OCI-LY1 (cell line): ENCODE measurements around the gene DAP.

Experiments used
- H2AFZ ChIP-seq: fragments of 200-600 bp; sonication (generic), shearing (Covaris generic); 2 replicates; pipeline ENCODE4 v1.6.0; 2014; ENCODE audit warnings: antibody characterized with exemption, mild to moderate bottlenecking, low read length
- H3F3A ChIP-seq: fragments of 200-600 bp; sonication (generic), shearing (Covaris generic); 2 replicates; pipeline ENCODE4 v1.6.0; 2014; ENCODE audit warnings: mild to moderate bottlenecking, antibody characterized with exemption, low read length, moderate library complexity; ENCODE audit not compliant: insufficient read depth
- H3K27ac ChIP-seq: fragments of 200-600 bp; sonication (generic); 2 replicates; pipeline ENCODE4 v1.5.1; 2014; ENCODE audit warnings: low read length, mixed run types, mild to moderate bottlenecking, low read depth; ENCODE audit not compliant: poor library complexity, severe bottlenecking
- H3K27me3 ChIP-seq: fragments of 200-600 bp; sonication (generic); 2 replicates; pipeline ENCODE4 v1.6.0; 2014; ENCODE audit warnings: antibody characterized with exemption, mild to moderate bottlenecking, low read length, moderate library complexity; ENCODE audit not compliant: insufficient read depth
- H3K36me3 ChIP-seq: fragments of 200-600 bp; sonication (generic); 2 replicates; pipeline ENCODE4 v1.6.1; 2014; ENCODE audit warnings: mild to moderate bottlenecking, antibody characterized with exemption, low read length, moderate library complexity, mixed read lengths; ENCODE audit not compliant: insufficient read depth
- H3K4me1 ChIP-seq: fragments of 200-600 bp; sonication (generic); 2 replicates; pipeline ENCODE4 v1.5.1; 2014; ENCODE audit warnings: mild to moderate bottlenecking, low read length, moderate library complexity; ENCODE audit not compliant: insufficient read depth, severe bottlenecking
- H3K4me2 ChIP-seq: fragments of 200-600 bp; sonication (generic), shearing (Covaris generic); 2 replicates; pipeline ENCODE4 v1.6.1; 2014; ENCODE audit warnings: low read length
- H3K4me3 ChIP-seq: fragments of 200-600 bp; sonication (generic); 2 replicates; pipeline ENCODE4 v1.5.1; 2014; ENCODE audit warnings: low read length, low read depth, mild to moderate bottlenecking, mixed read lengths; ENCODE audit not compliant: poor library complexity, severe bottlenecking
- H3K79me2 ChIP-seq: fragments of 200-600 bp; shearing (Covaris generic); 2 replicates; pipeline ENCODE4 v1.6.1; 2016; ENCODE audit warnings: mixed run types, low read length, mixed read lengths; ENCODE audit not compliant: insufficient read depth
- H3K9ac ChIP-seq: fragments of 200-600 bp; sonication (generic), shearing (Covaris generic); 2 replicates; pipeline ENCODE4 v1.6.1; 2014; ENCODE audit warnings: mild to moderate bottlenecking, low read length, mixed read lengths
- H3K9me2 ChIP-seq: fragments of 200-600 bp; sonication (generic), shearing (Covaris generic); 2 replicates; pipeline ENCODE4 v1.6.1; 2014; ENCODE audit warnings: low read depth, mild to moderate bottlenecking, low read length, mixed read lengths
- H3K9me3 ChIP-seq: fragments of 200-600 bp; shearing (Covaris generic); 2 replicates; pipeline ENCODE4 v1.6.1; 2014; ENCODE audit warnings: low read length, mixed read lengths
- H4K20me1 ChIP-seq: fragments of 200-600 bp; sonication (generic), shearing (Covaris generic); 2 replicates; pipeline ENCODE4 v1.6.0; 2016; ENCODE audit warnings: mild to moderate bottlenecking, low read length; ENCODE audit not compliant: insufficient read depth
- EZH2 ChIP-seq: fragments of 200-600 bp; sonication (generic), shearing (Covaris generic); IDR thresholded peaks from 2 replicates; pipeline ENCODE4 v1.8.0; 2017; ENCODE audit warnings: borderline replicate concordance, mixed run types, mild to moderate bottlenecking, antibody characterized with exemption, low read length, moderate library complexity, mixed read lengths
- TF ChIP-seq, protein P1 (sequence below): fragments of 200-600 bp; sonication (generic), shearing (Covaris generic); IDR thresholded peaks from 2 replicates; pipeline ENCODE4 v1.5.1; 2017; ENCODE audit warnings: mild to moderate bottlenecking, antibody characterized with exemption, low read length, moderate library complexity, mixed read lengths

The DAP gene

DNA sequence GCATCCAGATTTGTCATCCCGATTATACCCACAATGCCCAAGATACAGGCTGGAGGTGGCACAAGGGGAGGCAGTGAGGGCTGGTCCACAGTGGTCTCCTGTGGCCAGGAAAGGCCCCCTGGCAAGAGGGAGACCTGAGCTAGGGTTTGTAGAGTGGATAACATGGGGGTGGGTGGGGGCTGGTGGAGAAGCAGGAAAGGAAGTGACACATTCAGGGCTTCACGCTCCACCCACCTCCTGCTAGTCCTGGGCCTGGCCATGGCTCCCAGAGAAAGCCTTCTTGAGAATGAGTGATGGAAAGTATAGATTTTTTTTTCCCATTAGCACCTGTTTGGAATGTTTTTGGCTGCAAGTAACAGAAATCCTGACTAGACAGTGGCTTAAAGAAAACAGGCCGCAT lies 115.9 kb downstream of the DAP start:
- no peak overlapping the region for H3K4me2 ChIP-seq
- no peak overlapping the region for H2AFZ ChIP-seq
- H3K4me3 ChIP-seq, result no peak overlapping the region
- no peaks in the 10 kb centered on the region for H3K9me2 ChIP-seq
- no peaks in the 10 kb centered on the region for H3K36me3 ChIP-seq
- no peaks in the 10 kb centered on the region for H3K4me1 ChIP-seq
- H3K9ac ChIP-seq, result no peak overlapping the region
- H3K27ac ChIP-seq, result no peak overlapping the region
- H3K9me3 ChIP-seq, result no peaks in the 10 kb centered on the region
- no peaks in the 10 kb centered on the region for H3F3A ChIP-seq
- no peaks in the 10 kb centered on the region for H3K79me2 ChIP-seq
- TF ChIP-seq, protein P1, sequence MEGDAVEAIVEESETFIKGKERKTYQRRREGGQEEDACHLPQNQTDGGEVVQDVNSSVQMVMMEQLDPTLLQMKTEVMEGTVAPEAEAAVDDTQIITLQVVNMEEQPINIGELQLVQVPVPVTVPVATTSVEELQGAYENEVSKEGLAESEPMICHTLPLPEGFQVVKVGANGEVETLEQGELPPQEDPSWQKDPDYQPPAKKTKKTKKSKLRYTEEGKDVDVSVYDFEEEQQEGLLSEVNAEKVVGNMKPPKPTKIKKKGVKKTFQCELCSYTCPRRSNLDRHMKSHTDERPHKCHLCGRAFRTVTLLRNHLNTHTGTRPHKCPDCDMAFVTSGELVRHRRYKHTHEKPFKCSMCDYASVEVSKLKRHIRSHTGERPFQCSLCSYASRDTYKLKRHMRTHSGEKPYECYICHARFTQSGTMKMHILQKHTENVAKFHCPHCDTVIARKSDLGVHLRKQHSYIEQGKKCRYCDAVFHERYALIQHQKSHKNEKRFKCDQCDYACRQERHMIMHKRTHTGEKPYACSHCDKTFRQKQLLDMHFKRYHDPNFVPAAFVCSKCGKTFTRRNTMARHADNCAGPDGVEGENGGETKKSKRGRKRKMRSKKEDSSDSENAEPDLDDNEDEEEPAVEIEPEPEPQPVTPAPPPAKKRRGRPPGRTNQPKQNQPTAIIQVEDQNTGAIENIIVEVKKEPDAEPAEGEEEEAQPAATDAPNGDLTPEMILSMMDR, result no peak
- no peak for TF ChIP-seq EZH2
- H4K20me1 ChIP-seq, result no peaks in the 10 kb centered on the region
- H3K27me3 ChIP-seq, result no peaks in the 10 kb centered on the region; the same call in 1 of the 2 replicates

DNA sequence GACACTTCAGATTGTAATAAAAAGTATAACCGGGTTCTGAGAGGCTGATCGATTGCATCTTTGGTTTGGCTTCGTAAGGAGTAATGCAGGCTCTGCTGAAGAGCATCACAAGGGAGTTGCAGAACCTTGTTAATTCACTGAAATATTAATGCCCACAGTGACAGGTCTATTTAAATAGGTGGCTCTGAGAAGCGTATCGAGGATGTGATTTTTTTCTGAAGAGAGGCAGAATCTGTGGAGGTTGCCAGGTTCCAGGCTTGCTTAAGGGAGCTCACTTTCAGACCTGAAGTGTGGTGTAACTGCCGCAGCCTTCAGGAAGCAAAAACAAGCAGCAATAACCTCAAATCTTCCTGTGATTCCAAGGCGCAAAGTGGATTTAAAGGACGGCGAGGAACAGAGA lies 116.8 kb downstream of the DAP start:
- H2AFZ ChIP-seq, result no peak overlapping the region
- H3K79me2 ChIP-seq, result no peaks in the 10 kb centered on the region
- no peaks in the 10 kb centered on the region for H3K36me3 ChIP-seq
- H3K27me3 ChIP-seq, result no peaks in the 10 kb centered on the region; the same call in 1 of the 2 replicates
- no peak overlapping the region for H3K4me3 ChIP-seq
- H3K9me2 ChIP-seq, result no peaks in the 10 kb centered on the region
- no peaks in the 10 kb centered on the region for H4K20me1 ChIP-seq
- no peaks in the 10 kb centered on the region for H3K4me1 ChIP-seq
- H3K9me3 ChIP-seq, result no peaks in the 10 kb centered on the region
- H3K27ac ChIP-seq, result no peak overlapping the region
- H3K4me2 ChIP-seq, result no peak overlapping the region
- H3F3A ChIP-seq, result no peaks in the 10 kb centered on the region
- TF ChIP-seq, protein P1, result no peak
- TF ChIP-seq EZH2, result no peak
- H3K9ac ChIP-seq, result no peak overlapping the region

DNA sequence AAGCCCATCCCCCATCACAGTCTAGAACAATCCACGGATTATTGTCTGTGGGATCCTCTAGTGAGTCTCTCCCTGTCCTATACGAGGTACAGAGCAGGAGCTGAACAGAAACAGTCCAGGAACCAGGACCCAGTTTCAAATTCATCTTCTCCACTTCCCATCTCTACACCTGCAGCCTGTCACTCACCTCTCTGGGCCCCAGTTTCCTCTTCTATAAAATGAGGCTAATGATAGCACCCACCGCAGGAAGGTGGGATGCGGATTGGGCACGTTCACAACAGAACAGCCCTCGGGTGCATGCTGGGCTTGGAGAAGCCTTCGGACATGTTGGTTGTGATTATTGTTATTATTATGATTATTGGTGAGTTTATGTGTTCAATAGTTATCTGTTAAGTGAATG lies 118.7 kb downstream of the DAP start:
- no peak overlapping the region for H2AFZ ChIP-seq
- TF ChIP-seq EZH2, result no peak
- TF ChIP-seq, protein P1, result no peak
- H3K4me1 ChIP-seq, result no peaks in the 10 kb centered on the region
- no peaks in the 10 kb centered on the region for H3K9me3 ChIP-seq
- H3K27me3 ChIP-seq, result no peaks in the 10 kb centered on the region; the same call in 1 of the 2 replicates
- H3K9ac ChIP-seq, result no peak overlapping the region
- H3K9me2 ChIP-seq, result no peaks in the 10 kb centered on the region
- no peaks in the 10 kb centered on the region for H3K36me3 ChIP-seq
- no peaks in the 10 kb centered on the region for H3F3A ChIP-seq
- H3K4me3 ChIP-seq, result no peak overlapping the region
- H3K27ac ChIP-seq, result no peak overlapping the region
- H3K79me2 ChIP-seq, result no peaks in the 10 kb centered on the region
- no peaks in the 10 kb centered on the region for H4K20me1 ChIP-seq
- no peak overlapping the region for H3K4me2 ChIP-seq
